Ishikawa (cell line): ENCODE data around the gene NRAS.

Source experiments
- CEBPB ChIP-seq: IDR thresholded peaks from 2 replicates; pipeline ENCODE4 v1.6.1; 2012
- EP300 ChIP-seq: IDR thresholded peaks from 2 replicates; pipeline ENCODE4 v1.6.1; 2012; ENCODE audit warnings: borderline replicate concordance
- FOXM1 ChIP-seq: IDR thresholded peaks from 2 replicates; pipeline ENCODE4 v1.6.1; 2012; ENCODE audit warnings: low read depth, borderline replicate concordance
- RAD21 ChIP-seq: IDR thresholded peaks from 2 replicates; pipeline ENCODE4 v1.6.1; 2012; ENCODE audit warnings: low read depth
- TCF12 ChIP-seq: IDR thresholded peaks from 2 replicates; pipeline ENCODE4 v1.6.1; 2012; ENCODE audit warnings: low read depth
- YY1 ChIP-seq: IDR thresholded peaks from 2 replicates; pipeline ENCODE4 v1.6.1; 2012; ENCODE audit warnings: low read depth
- TF ChIP-seq, protein P1 (sequence below): IDR thresholded peaks from 2 replicates; pipeline ENCODE4 v1.6.1; 2012; ENCODE audit warnings: low read depth, mild to moderate bottlenecking
- TF ChIP-seq, protein P2 (sequence below): IDR thresholded peaks from 2 replicates; pipeline ENCODE4 v1.6.1; 2012

DNA sequence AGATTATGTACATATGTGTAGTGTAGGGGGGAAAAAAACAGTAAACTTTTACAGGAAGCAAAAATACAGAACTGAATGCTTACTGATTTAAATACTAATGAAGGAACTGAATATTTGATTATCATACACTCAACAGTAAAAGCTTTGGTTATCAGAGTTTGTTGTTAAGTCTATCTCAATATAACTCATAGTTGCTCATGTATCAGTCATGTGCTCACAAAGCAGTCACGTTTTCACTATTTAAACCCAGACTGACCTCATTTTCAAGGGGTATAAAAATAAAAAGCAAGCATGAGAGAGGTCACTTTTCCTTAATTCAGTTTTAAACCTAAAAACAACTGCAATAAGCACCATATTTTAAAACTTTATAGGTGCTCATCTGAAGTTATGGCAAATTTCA lies 6.9 kb upstream of the NRAS start:
- TF ChIP-seq, protein P1, sequence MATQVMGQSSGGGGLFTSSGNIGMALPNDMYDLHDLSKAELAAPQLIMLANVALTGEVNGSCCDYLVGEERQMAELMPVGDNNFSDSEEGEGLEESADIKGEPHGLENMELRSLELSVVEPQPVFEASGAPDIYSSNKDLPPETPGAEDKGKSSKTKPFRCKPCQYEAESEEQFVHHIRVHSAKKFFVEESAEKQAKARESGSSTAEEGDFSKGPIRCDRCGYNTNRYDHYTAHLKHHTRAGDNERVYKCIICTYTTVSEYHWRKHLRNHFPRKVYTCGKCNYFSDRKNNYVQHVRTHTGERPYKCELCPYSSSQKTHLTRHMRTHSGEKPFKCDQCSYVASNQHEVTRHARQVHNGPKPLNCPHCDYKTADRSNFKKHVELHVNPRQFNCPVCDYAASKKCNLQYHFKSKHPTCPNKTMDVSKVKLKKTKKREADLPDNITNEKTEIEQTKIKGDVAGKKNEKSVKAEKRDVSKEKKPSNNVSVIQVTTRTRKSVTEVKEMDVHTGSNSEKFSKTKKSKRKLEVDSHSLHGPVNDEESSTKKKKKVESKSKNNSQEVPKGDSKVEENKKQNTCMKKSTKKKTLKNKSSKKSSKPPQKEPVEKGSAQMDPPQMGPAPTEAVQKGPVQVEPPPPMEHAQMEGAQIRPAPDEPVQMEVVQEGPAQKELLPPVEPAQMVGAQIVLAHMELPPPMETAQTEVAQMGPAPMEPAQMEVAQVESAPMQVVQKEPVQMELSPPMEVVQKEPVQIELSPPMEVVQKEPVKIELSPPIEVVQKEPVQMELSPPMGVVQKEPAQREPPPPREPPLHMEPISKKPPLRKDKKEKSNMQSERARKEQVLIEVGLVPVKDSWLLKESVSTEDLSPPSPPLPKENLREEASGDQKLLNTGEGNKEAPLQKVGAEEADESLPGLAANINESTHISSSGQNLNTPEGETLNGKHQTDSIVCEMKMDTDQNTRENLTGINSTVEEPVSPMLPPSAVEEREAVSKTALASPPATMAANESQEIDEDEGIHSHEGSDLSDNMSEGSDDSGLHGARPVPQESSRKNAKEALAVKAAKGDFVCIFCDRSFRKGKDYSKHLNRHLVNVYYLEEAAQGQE: no peak
- TF ChIP-seq YY1: no peak
- no peak for TF ChIP-seq EP300
- TF ChIP-seq, protein P2, sequence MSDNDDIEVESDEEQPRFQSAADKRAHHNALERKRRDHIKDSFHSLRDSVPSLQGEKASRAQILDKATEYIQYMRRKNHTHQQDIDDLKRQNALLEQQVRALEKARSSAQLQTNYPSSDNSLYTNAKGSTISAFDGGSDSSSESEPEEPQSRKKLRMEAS: no peak
- no peak for TF ChIP-seq CEBPB
- TF ChIP-seq FOXM1: no peak
- no peak for TF ChIP-seq TCF12
- TF ChIP-seq RAD21: no peak
